OCI-LY7 (cell line): ENCODE results near the gene CLK4.

Experiments
- CTCF ChIP-seq: fragments of 200-600 bp; sonication (generic); conservative IDR thresholded peaks from 2 replicates; pipeline ENCODE4 v1.5.1; 2014; ENCODE audit warnings: mild to moderate bottlenecking, antibody characterized with exemption, low read length, moderate library complexity, mixed read lengths
- EZH2phosphoT487 ChIP-seq: fragments of 200-600 bp; sonication (generic); IDR thresholded peaks from 2 replicates; pipeline ENCODE4 v1.6.1; 2018; ENCODE audit warnings: low read depth, borderline replicate concordance, mild to moderate bottlenecking, mixed run types, antibody characterized with exemption, low read length, moderate library complexity, mixed read lengths

- no peak for TF ChIP-seq CTCF
- no peak for TF ChIP-seq EZH2phosphoT487
These were observed 4.1 kb downstream of the CLK4 start for GRCh38 chr5:178622679-178623247.
